ENCODE results near the gene GLB1L3.

Gene GLB1L3

GRCh38 chr11:134362192-134362901 lies 86.2 kb downstream of the GLB1L3 start:
- DNase-seq (ENCODE audit: low read depth in 2 of 2) = no peak

- no peak for DNase-seq (ENCODE audit: low read depth in 2 of 2)
These were observed 87.0 kb downstream of the GLB1L3 start for GRCh38 chr11:134363161-134363560.

- DNase-seq (ENCODE audit: low read depth in 2 of 2) = no peak
These were observed 87.4 kb downstream of the GLB1L3 start for GRCh38 chr11:134363592-134363991.

GRCh38 chr11:134364261-134364660 lies 88.1 kb downstream of the GLB1L3 start:
- no peak for DNase-seq (ENCODE audit: low read depth in 2 of 2)

- DNase-seq (ENCODE audit: low read depth in 2 of 2) = no peak
These were observed 89.1 kb downstream of the GLB1L3 start for GRCh38 chr11:134365011-134365925.

GRCh38 chr11:134366254-134366653 lies 90.1 kb downstream of the GLB1L3 start:
- no peak for DNase-seq (ENCODE audit: low read depth in 2 of 2)

- no peak for DNase-seq (ENCODE audit: low read depth in 2 of 2)
These were observed 91.6 kb downstream of the GLB1L3 start for GRCh38 chr11:134367781-134368180.
